Activated T-helper 2 cell treated with anti-CD3 and anti-CD28 coated beads, Interferon-gamma antibody, Interleukin-2, Interleukin-4, amounts not matched to agents 10 μg/mL and 5 μg/mL and 100 μg/mL, durations not matched to agents 14 hours and 24 hours and 36 hours (primary cell): ENCODE results near the gene DOCK8. TPM values are rescaled to one million over a fixed set of nuclear protein-coding genes. Genes with fewer than 3 reads are reported as not detected.

Experiments
- DNase-seq: peaks from one replicate; pipeline ENCODE4 v3.0.0; 2021; ENCODE audit warnings: low spot score
- H3K27ac Mint-ChIP-seq: one replicate; pipeline ENCODE4 v1.8.0; 2021; ENCODE audit warnings: mixed read lengths
- H3K27me3 Mint-ChIP-seq: one replicate; pipeline ENCODE4 v1.8.0; 2021; ENCODE audit warnings: low read depth, mixed read lengths
- H3K36me3 Mint-ChIP-seq: one replicate; pipeline ENCODE4 v1.8.0; 2021; ENCODE audit warnings: low read depth, mixed read lengths
- H3K4me1 Mint-ChIP-seq: one replicate; pipeline ENCODE4 v1.8.0; 2021; ENCODE audit warnings: low read depth, mixed read lengths
- H3K4me3 Mint-ChIP-seq: one replicate; pipeline ENCODE4 v1.8.0; 2021; ENCODE audit warnings: low read depth, mild to moderate bottlenecking, moderate library complexity, mixed read lengths
- H3K9me3 Mint-ChIP-seq: one replicate; pipeline ENCODE4 v1.8.0; 2021; ENCODE audit warnings: mixed read lengths
- intact Hi-C: fragments of 100-400 bp; cut with micrococcal nuclease; formaldehyde crosslinking; loops from one replicate; pipeline ENCODE4 v1.15.1; 2023
- total RNA-seq: library from RNA; stranded (reverse); gene quantifications from 2 replicates; pipeline ENCODE4 v1.2.3, GENCODE V29; 2022

The DOCK8 gene
- total RNA-seq, 1 donor from 2014 or later, result 113 TPM

GRCh38 chr9:259405-260404, 45.0 kb downstream of the DOCK8 start:
- no peak for DNase-seq
- no peak overlapping the region for H3K27ac Mint-ChIP-seq

GRCh38 chr9:264231-264630, 49.6 kb downstream of the DOCK8 start:
- peaks cover 36% of the 10 kb centered on the region for H3K4me1 Mint-ChIP-seq
- no peak for DNase-seq
- H3K36me3 Mint-ChIP-seq, result peaks cover 13% of the 10 kb centered on the region
- H3K27ac Mint-ChIP-seq, result no peak overlapping the region
- peaks cover 10% of the 10 kb centered on the region for H3K27me3 Mint-ChIP-seq
- intact Hi-C loops, result no loop called here
- no peaks in the 10 kb centered on the region for H3K9me3 Mint-ChIP-seq
- no peak overlapping the region for H3K4me3 Mint-ChIP-seq

More at GRCh38 chr9:259405-260404, 45.0 kb downstream of the DOCK8 start:
- Mint-ChIP-seq H3K27me3 (peaks cover 13% of the 10 kb centered on the region), H3K9me3 (no peaks in the 10 kb centered on the region), H3K4me1 (peaks cover 17% of the 10 kb centered on the region), H3K36me3 (peaks cover 20% of the 10 kb centered on the region), H3K4me3 (no peak overlapping the region)
- intact Hi-C loops, result no loop called here

- Mint-ChIP-seq H3K9me3 (no peaks in the 10 kb centered on the region), H3K36me3 (peaks cover 14% of the 10 kb centered on the region), H3K4me1 (peaks cover 41% of the 10 kb centered on the region), H3K4me3 (no peak overlapping the region), H3K27ac (no peak overlapping the region), H3K27me3 (peaks cover 10% of the 10 kb centered on the region)
- DNase-seq, result no peak
- intact Hi-C loops, result no loop called here
Observed at GRCh38 chr9:265209-265870, 50.7 kb downstream of the DOCK8 start.

GRCh38 chr9:266228-266627, 51.6 kb downstream of the DOCK8 start:
- intact Hi-C loops, result no loop called here
- H3K4me3 Mint-ChIP-seq, result no peak overlapping the region
- peaks cover 9% of the 10 kb centered on the region for H3K36me3 Mint-ChIP-seq
- no peaks in the 10 kb centered on the region for H3K9me3 Mint-ChIP-seq
- peaks cover 5% of the 10 kb centered on the region for H3K27me3 Mint-ChIP-seq
- DNase-seq, result no peak
- peaks cover 49% of the 10 kb centered on the region for H3K4me1 Mint-ChIP-seq
- H3K27ac Mint-ChIP-seq, result no peak overlapping the region

GRCh38 chr9:268616-269015, 54.0 kb downstream of the DOCK8 start:
- no peak for DNase-seq
- Mint-ChIP-seq H3K9me3 (no peaks in the 10 kb centered on the region), H3K4me1 (peaks cover 61% of the 10 kb centered on the region), H3K27ac (no peak overlapping the region), H3K36me3 (peaks cover 11% of the 10 kb centered on the region), H3K4me3 (no peak overlapping the region), H3K27me3 (no peaks in the 10 kb centered on the region)
- intact Hi-C loops, result no loop called here

- H3K4me3 Mint-ChIP-seq, result no peak overlapping the region
- DNase-seq, result no peak
- intact Hi-C loops, result no loop called here
- no peak overlapping the region for H3K27ac Mint-ChIP-seq
- H3K4me1 Mint-ChIP-seq, result peaks cover 56% of the 10 kb centered on the region
- H3K9me3 Mint-ChIP-seq, result no peaks in the 10 kb centered on the region
- no peaks in the 10 kb centered on the region for H3K27me3 Mint-ChIP-seq
- peaks cover 16% of the 10 kb centered on the region for H3K36me3 Mint-ChIP-seq
Observed at GRCh38 chr9:269081-269711, 54.5 kb downstream of the DOCK8 start.

GRCh38 chr9:270657-271237, 56.1 kb downstream of the DOCK8 start:
- no peaks in the 10 kb centered on the region for H3K27me3 Mint-ChIP-seq
- intact Hi-C loops, result no loop called here
- peaks cover 28% of the 10 kb centered on the region for H3K36me3 Mint-ChIP-seq
- DNase-seq, result no peak
- H3K27ac Mint-ChIP-seq, result peak overlapping the region; percentile 38
- H3K4me3 Mint-ChIP-seq, result no peak overlapping the region
- H3K9me3 Mint-ChIP-seq, result no peaks in the 10 kb centered on the region
- peaks cover 57% of the 10 kb centered on the region for H3K4me1 Mint-ChIP-seq

- peaks cover 35% of the 10 kb centered on the region for H3K36me3 Mint-ChIP-seq
Observed at GRCh38 chr9:272251-273213, 57.9 kb downstream of the DOCK8 start.

GRCh38 chr9:274406-274805, 59.7 kb downstream of the DOCK8 start:
- Mint-ChIP-seq H3K36me3 (peaks cover 33% of the 10 kb centered on the region), H3K4me3 (peak overlapping the region; percentile 88), H3K27me3 (no peaks in the 10 kb centered on the region), H3K27ac (peak overlapping the region; percentile 95), H3K4me1 (peaks cover 41% of the 10 kb centered on the region), H3K9me3 (no peaks in the 10 kb centered on the region)
- no peak for DNase-seq
- intact Hi-C loops, result no loop called here

More at GRCh38 chr9:272251-273213, 57.9 kb downstream of the DOCK8 start:
- peak overlapping the region; percentile 88 for H3K4me3 Mint-ChIP-seq
- DNase-seq, result peak; percentile 74
- no peaks in the 10 kb centered on the region for H3K9me3 Mint-ChIP-seq
- intact Hi-C loops, result loop anchor here (1.0 to 2.0 kb wide), 3 partner anchors 9 to 36 kb away; no protein-coding TSS in a partner anchor
- peaks cover 53% of the 10 kb centered on the region for H3K4me1 Mint-ChIP-seq
- H3K27me3 Mint-ChIP-seq, result no peaks in the 10 kb centered on the region
- H3K27ac Mint-ChIP-seq, result peak overlapping the region; percentile 98

GRCh38 chr9:277601-278295, 63.1 kb downstream of the DOCK8 start:
- Mint-ChIP-seq H3K27me3 (no peaks in the 10 kb centered on the region), H3K4me1 (peaks cover 36% of the 10 kb centered on the region), H3K36me3 (peaks cover 38% of the 10 kb centered on the region), H3K4me3 (no peak overlapping the region), H3K9me3 (no peaks in the 10 kb centered on the region), H3K27ac (no peak overlapping the region)
- no peak for DNase-seq
- intact Hi-C loops, result loop anchor here (1.0 to 5.0 kb wide), 3 partner anchors 15 to 1740 kb away; partner anchors contain the start of gene SMARCA2

GRCh38 chr9:278651-279050, 64.0 kb downstream of the DOCK8 start:
- Mint-ChIP-seq H3K4me3 (no peak overlapping the region), H3K4me1 (peaks cover 43% of the 10 kb centered on the region), H3K27ac (no peak overlapping the region), H3K36me3 (peaks cover 44% of the 10 kb centered on the region), H3K27me3 (no peaks in the 10 kb centered on the region), H3K9me3 (no peaks in the 10 kb centered on the region)
- intact Hi-C loops, result loop anchor here (1.0 to 5.0 kb wide), 3 partner anchors 14 to 1739 kb away; partner anchors contain the start of gene SMARCA2
- peak; percentile 57 for DNase-seq
